ENCODE data around the gene RARA. TPM values are rescaled to one million over a fixed set of nuclear protein-coding genes. Genes with fewer than 3 reads are reported as not detected.

Gene RARA
- total RNA-seq, 1 experiment from 2014 or later = 35.1 TPM

DNA sequence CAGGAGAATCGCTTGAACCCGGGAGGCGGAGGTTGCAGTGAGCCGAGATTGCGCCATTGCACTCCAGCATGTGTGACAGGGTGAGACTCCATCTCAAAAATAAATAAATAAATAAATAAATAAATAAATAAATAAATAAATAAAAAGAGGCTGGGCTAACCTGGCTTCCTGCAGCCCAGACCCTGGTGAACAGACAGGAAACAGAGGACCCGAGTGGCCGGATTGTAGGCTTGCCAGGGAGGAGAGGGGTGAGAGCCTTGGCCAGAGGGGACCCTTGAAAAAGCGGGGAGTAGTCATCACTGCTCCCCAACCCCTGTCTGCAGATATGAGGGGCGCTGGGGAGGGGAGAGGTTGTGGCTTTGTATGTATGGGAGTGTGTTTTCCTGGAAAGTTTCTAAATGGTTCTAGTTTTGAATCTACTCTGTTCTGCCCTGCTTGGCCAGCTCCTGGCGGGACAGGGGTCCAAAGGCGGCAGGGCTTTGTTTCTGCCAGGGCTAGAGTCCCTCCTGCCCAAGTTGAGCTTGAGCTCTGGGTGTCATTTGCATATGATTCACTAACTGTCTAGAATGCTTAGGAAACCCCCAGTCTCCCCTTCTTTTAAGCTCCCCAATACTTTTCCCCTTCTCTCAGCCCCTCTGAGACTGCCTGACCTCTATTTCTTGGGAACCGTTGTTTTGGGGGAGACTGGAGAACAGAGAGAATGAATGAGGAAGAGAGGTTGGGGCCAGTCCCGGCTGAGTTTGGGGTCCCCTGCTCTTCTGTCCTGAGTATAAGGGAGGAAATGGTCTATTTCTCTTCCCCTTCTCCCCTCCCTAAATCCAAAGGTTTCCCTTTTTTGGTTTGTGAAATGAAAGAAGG, 16.4 kb downstream of the RARA start:
- intact Hi-C loops (cut with micrococcal nuclease) = no loop called here

More for the DNA sequence above, 16.4 kb downstream of the RARA start:
- Histone ChIP-seq H3K36me3 (ENCODE audit: control insufficient read depth in 1 of 2, insufficient read depth in 2 of 2, low read length in 2 of 2) (no peaks in the 10 kb centered on the region), H3K4me2 (ENCODE audit: low read length) (no peak overlapping the region), H3K4me3 (replicated peaks in 1 of 2; ENCODE audit: low read depth in 1 of 2, low read length in 2 of 2) (no peak overlapping the region), H3K9ac (ENCODE audit: low read length) (no peak overlapping the region), H3K27me3 (ENCODE audit: insufficient read depth, low read length) (no peaks in the 10 kb centered on the region), H3K9me3 (ENCODE audit: control insufficient read depth in 1 of 2, insufficient read depth in 1 of 2, low read depth in 1 of 2, low read length in 2 of 2) (no peaks in the 10 kb centered on the region), H3K79me2 (ENCODE audit: insufficient read depth, low read length) (peaks cover 92% of the 10 kb centered on the region), H3K9me2 (ENCODE audit: insufficient read depth) (no peaks in the 10 kb centered on the region), H2AFZ (ENCODE audit: low read depth, low read length, poor library complexity, severe bottlenecking) (no peak overlapping the region), H4K20me1 (ENCODE audit: insufficient read depth) (no peaks in the 10 kb centered on the region), H3K27ac (ENCODE audit: low read depth, low read length) (no peak overlapping the region), H3K4me1 (ENCODE audit: control insufficient read depth in 1 of 2, insufficient read depth in 2 of 2, low read length in 2 of 2) (peaks cover 37 to 49% of the 10 kb centered on the region in 2 experiments)
- ChIA-PET POLR2A (no interaction called here), RAD21 (ENCODE audit: low non-redundant PET in 1 of 2, low total read pairs in 2 of 2, uncharacterized antibody in 2 of 2, unreplicated experiment in 2 of 2) (no interaction called here), CTCF (no interaction called here)
- ATAC-seq = no peak
- no peak for DNase-seq (ENCODE audit: low read depth, low spot score)
- TF ChIP-seq TCF7L2 (IDR thresholded peaks at IDR 0.05; ENCODE audit: borderline replicate concordance, extremely low read depth, insufficient read depth, insufficient read length) (no peak), ZFX (IDR thresholded peaks at IDR 0.05) (no peak), YY1 (IDR thresholded peaks at IDR 0.05; ENCODE audit: extremely low read depth, insufficient replicate concordance, low read depth, low read length) (no peak), SIN3A (IDR thresholded peaks at IDR 0.05; ENCODE audit: low read depth) (no peak), SRF (IDR thresholded peaks at IDR 0.05; ENCODE audit: low read depth) (no peak), POLR2A (IDR thresholded peaks at IDR 0.05; ENCODE audit: borderline replicate concordance, extremely low read depth, insufficient read depth, insufficient read length) (no peak), POLR2AphosphoS5 (IDR thresholded peaks at IDR 0.05; ENCODE audit: low read depth, low read length) (no peak), ELF1 (IDR thresholded peaks at IDR 0.05; ENCODE audit: borderline replicate concordance, low read depth) (no peak), FOSL1 (IDR thresholded peaks at IDR 0.05; ENCODE audit: low read depth) (no peak), EGR1 (IDR thresholded peaks at IDR 0.05; ENCODE audit: low read depth) (no peak), SP1 (IDR thresholded peaks at IDR 0.05; ENCODE audit: low read depth) (no peak), ATF3 (IDR thresholded peaks at IDR 0.05) (no peak), EZH2phosphoT487 (IDR thresholded peaks at IDR 0.05; ENCODE audit: borderline replicate concordance) (no peak), JUND (IDR thresholded peaks at IDR 0.05) (no peak), RAD21 (IDR thresholded peaks at IDR 0.05; ENCODE audit: low read depth) (no peak)
- TF ChIP-seq, protein P1, sequence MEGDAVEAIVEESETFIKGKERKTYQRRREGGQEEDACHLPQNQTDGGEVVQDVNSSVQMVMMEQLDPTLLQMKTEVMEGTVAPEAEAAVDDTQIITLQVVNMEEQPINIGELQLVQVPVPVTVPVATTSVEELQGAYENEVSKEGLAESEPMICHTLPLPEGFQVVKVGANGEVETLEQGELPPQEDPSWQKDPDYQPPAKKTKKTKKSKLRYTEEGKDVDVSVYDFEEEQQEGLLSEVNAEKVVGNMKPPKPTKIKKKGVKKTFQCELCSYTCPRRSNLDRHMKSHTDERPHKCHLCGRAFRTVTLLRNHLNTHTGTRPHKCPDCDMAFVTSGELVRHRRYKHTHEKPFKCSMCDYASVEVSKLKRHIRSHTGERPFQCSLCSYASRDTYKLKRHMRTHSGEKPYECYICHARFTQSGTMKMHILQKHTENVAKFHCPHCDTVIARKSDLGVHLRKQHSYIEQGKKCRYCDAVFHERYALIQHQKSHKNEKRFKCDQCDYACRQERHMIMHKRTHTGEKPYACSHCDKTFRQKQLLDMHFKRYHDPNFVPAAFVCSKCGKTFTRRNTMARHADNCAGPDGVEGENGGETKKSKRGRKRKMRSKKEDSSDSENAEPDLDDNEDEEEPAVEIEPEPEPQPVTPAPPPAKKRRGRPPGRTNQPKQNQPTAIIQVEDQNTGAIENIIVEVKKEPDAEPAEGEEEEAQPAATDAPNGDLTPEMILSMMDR (IDR thresholded peaks at IDR 0.05 in 2 of 3, conservative IDR thresholded peaks at IDR 0.05 in 1 of 3; ENCODE audit: borderline replicate concordance in 1 of 3, insufficient read depth in 1 of 3, low read depth in 2 of 3, low read length in 2 of 3) = no peak
- TF ChIP-seq, protein P2, sequence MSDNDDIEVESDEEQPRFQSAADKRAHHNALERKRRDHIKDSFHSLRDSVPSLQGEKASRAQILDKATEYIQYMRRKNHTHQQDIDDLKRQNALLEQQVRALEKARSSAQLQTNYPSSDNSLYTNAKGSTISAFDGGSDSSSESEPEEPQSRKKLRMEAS (IDR thresholded peaks at IDR 0.05) = no peak
- TF ChIP-seq, protein P3, sequence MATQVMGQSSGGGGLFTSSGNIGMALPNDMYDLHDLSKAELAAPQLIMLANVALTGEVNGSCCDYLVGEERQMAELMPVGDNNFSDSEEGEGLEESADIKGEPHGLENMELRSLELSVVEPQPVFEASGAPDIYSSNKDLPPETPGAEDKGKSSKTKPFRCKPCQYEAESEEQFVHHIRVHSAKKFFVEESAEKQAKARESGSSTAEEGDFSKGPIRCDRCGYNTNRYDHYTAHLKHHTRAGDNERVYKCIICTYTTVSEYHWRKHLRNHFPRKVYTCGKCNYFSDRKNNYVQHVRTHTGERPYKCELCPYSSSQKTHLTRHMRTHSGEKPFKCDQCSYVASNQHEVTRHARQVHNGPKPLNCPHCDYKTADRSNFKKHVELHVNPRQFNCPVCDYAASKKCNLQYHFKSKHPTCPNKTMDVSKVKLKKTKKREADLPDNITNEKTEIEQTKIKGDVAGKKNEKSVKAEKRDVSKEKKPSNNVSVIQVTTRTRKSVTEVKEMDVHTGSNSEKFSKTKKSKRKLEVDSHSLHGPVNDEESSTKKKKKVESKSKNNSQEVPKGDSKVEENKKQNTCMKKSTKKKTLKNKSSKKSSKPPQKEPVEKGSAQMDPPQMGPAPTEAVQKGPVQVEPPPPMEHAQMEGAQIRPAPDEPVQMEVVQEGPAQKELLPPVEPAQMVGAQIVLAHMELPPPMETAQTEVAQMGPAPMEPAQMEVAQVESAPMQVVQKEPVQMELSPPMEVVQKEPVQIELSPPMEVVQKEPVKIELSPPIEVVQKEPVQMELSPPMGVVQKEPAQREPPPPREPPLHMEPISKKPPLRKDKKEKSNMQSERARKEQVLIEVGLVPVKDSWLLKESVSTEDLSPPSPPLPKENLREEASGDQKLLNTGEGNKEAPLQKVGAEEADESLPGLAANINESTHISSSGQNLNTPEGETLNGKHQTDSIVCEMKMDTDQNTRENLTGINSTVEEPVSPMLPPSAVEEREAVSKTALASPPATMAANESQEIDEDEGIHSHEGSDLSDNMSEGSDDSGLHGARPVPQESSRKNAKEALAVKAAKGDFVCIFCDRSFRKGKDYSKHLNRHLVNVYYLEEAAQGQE (IDR thresholded peaks at IDR 0.05; ENCODE audit: low read depth) = no peak
- BruUV-seq (replicated peaks) = no TSS peak

Measured in HCT116 (cell line).